Measurements from ENCODE around the gene PPP4R4. TPM values are rescaled to one million over a fixed set of nuclear protein-coding genes. Genes with fewer than 3 reads are reported as not detected.

Gene PPP4R4
- total and polyA plus RNA-seq, 10 donors = 0.05 to 0.94 (median 0.13) TPM; not detected in 3

DNA sequence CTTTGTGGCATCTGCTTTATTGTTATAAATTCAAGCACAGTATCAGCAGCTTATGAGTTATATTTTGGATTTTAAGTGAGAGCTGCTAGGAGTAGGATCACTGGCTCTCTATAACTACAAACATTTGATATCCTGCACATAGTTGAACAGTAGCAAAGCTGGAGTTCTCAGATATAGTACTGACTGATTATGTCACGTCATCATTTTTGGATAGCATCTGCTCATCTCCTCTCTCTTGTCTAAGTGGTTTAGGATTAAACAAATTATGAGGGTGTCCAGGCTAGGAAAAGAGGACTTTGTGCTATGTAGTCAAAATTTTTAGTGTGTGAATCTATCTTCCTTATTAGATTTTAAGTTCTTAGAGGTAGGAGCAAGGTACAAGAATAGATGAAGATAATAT is 18.4 kb downstream of the PPP4R4 start:
- Histone ChIP-seq H3K27me3 (replicated peaks in 1 of 7) (peaks cover 0 to 24% (median 0%) of the 10 kb centered on the region in 7 donors), H3K4me1 (no peaks in the 10 kb centered on the region), H3K4me3 (no peak overlapping the region), H3K36me3 (no peaks in the 10 kb centered on the region), H3K27ac (no peak overlapping the region), H3K9me3 (peaks cover 0 to 21% (median 16%) of the 10 kb centered on the region in 8 donors)
- WGBS, 5 donors = 65 to 96% (median 79%) methylated on average over 1 of the region's 1 CpG
- DNase-seq = no peak
- TF ChIP-seq POLR2A (IDR thresholded peaks at IDR 0.05) (no peak), POLR2AphosphoS5 (IDR thresholded peaks at IDR 0.05) (no peak)
- TF ChIP-seq, protein P1, sequence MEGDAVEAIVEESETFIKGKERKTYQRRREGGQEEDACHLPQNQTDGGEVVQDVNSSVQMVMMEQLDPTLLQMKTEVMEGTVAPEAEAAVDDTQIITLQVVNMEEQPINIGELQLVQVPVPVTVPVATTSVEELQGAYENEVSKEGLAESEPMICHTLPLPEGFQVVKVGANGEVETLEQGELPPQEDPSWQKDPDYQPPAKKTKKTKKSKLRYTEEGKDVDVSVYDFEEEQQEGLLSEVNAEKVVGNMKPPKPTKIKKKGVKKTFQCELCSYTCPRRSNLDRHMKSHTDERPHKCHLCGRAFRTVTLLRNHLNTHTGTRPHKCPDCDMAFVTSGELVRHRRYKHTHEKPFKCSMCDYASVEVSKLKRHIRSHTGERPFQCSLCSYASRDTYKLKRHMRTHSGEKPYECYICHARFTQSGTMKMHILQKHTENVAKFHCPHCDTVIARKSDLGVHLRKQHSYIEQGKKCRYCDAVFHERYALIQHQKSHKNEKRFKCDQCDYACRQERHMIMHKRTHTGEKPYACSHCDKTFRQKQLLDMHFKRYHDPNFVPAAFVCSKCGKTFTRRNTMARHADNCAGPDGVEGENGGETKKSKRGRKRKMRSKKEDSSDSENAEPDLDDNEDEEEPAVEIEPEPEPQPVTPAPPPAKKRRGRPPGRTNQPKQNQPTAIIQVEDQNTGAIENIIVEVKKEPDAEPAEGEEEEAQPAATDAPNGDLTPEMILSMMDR (IDR thresholded peaks at IDR 0.05 in 8 of 11, conservative IDR thresholded peaks at IDR 0.05 in 3 of 11) = no peak
- intact Hi-C loops (cut with DNase I; ENCODE audit: low total_unique reads) = no loop called here

DNA sequence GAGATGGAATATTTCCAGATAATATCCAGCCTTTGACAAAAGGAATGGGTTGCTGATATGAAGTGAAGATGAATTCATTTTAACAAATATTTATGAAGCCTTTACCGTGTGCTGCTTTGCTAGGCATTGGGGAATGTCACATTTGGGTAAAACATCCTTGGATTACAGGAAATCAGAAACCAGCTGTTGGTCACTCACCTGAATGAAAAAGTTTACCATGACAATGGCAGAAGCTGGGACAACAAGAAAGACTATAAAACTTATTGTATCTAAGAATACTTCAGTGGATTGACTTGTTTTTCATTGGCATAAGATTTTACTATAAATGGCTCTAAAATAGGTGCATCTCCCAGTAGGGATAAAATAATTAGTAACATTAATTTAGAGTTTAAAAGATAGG is 19.7 kb downstream of the PPP4R4 start:
- 41 to 71% (median 58%) methylated on average over 1 of the region's 1 CpG for WGBS, 5 donors
- no peak for DNase-seq
- intact Hi-C loops (cut with DNase I; ENCODE audit: low total_unique reads) = no loop called here
- Histone ChIP-seq H3K27me3 (replicated peaks in 1 of 7) (peaks cover 0 to 24% (median 0%) of the 10 kb centered on the region in 7 donors), H3K9me3 (peaks cover 0 to 21% (median 16%) of the 10 kb centered on the region in 8 donors), H3K36me3 (no peaks in the 10 kb centered on the region), H3K27ac (no peak overlapping the region), H3K4me1 (no peaks in the 10 kb centered on the region), H3K4me3 (no peak overlapping the region)
- no peak for TF ChIP-seq POLR2AphosphoS5 (IDR thresholded peaks at IDR 0.05)
- TF ChIP-seq, protein P1 (IDR thresholded peaks at IDR 0.05 in 8 of 11, conservative IDR thresholded peaks at IDR 0.05 in 3 of 11) = no peak
- no peak for TF ChIP-seq POLR2A (IDR thresholded peaks at IDR 0.05)

DNA sequence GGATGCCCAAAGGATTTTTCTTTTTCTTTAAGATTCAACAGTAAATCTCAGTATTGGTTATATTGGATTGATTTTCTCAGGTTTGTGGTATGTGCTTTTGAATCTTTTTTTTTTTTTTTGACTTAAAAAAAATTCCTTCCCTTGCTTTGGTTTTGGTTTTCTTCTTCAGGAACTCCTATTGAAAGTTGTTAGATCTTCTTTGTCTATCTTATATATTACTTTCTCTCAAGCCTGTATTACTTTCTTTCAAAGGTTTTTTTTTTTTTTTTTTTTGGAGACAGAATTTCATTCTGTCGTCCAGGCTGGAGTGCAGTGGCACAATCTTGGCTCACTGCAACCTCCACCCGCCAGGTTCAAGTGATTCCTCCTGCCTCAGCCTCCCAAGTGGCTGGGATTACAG is 21.9 kb downstream of the PPP4R4 start:
- Histone ChIP-seq H3K27me3 (replicated peaks in 1 of 7) (peaks cover 0 to 29% (median 0%) of the 10 kb centered on the region in 7 donors), H3K9me3 (peaks cover 0 to 38% (median 27%) of the 10 kb centered on the region in 8 donors), H3K27ac (no peak overlapping the region), H3K36me3 (no peaks in the 10 kb centered on the region), H3K4me1 (no peaks in the 10 kb centered on the region), H3K4me3 (no peak overlapping the region)
- intact Hi-C loops (cut with DNase I; ENCODE audit: low total_unique reads) = no loop called here
- no peak for TF ChIP-seq POLR2AphosphoS5 (IDR thresholded peaks at IDR 0.05)
- TF ChIP-seq, protein P1 (IDR thresholded peaks at IDR 0.05 in 8 of 11, conservative IDR thresholded peaks at IDR 0.05 in 3 of 11) = no peak
- no peak for TF ChIP-seq POLR2A (IDR thresholded peaks at IDR 0.05)
- WGBS, 5 donors = 86 to 94% (median 90%) methylated on average over 2 of the region's 2 CpGs
- no peak for DNase-seq

DNA sequence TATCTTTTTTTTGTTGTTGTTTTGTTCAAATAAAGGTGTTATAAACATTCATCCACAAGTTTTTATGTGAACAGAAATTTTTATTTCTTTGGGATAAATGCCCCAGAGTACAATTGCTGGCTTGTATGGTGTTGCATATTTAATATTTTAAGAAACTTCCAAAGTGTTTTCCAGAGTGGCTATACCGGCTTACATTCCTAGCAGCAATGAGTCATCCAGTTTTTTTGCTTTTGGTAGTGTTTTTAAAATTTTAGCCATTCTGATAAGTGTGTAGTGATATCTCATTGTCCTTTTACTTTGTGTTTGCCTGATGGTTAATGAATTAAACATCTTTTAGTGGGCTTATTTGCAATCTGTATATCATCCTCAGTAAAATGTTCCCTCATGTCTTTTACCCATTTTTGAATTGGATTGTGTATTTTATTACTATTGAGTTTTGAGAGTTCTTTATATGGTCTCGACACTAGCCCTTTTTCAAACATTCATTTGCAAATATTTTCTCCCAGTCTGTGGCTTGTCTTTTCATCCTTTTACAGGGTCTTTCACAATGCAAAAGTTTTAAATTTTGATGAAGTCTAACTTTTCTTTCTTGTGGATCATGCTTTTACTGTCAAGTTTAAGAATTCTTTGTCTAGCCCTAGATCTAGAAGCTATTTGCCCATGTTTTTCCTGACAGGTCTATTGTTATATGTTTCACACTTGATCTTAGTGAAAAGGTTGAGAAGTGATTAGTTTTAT is 29.5 kb downstream of the PPP4R4 start:
- no peaks in the 10 kb centered on the region for H3K36me3 ChIP-seq
- TF ChIP-seq POLR2A (IDR thresholded peaks at IDR 0.05) = no peak
- TF ChIP-seq POLR2AphosphoS5 (IDR thresholded peaks at IDR 0.05) = no peak
- TF ChIP-seq, protein P1 (IDR thresholded peaks at IDR 0.05 in 8 of 11, conservative IDR thresholded peaks at IDR 0.05 in 3 of 11) = no peak
- H3K27me3 ChIP-seq (replicated peaks in 1 of 7) = peaks cover 0 to 31% (median 0%) of the 10 kb centered on the region in 7 donors
- 77 to 83% (median 79%) methylated on average over 2 of the region's 2 CpGs for WGBS, 5 donors
- no peak overlapping the region for H3K27ac ChIP-seq
- no peaks in the 10 kb centered on the region for H3K4me1 ChIP-seq
- no peak for DNase-seq
- peaks cover 0 to 18% (median 10%) of the 10 kb centered on the region in 8 donors for H3K9me3 ChIP-seq
- intact Hi-C loops (cut with DNase I; ENCODE audit: low total_unique reads) = no loop called here
- H3K4me3 ChIP-seq = no peak overlapping the region

Data from spleen (tissue), 11 donors.